Measurements from ENCODE around the gene TLR6. TPM values are rescaled to one million over a fixed set of nuclear protein-coding genes. Genes with fewer than 3 reads are reported as not detected.

TLR6 gene
- total RNA-seq, 4 donors from 2014 or later, result 1.4 to 3.0 (median 1.8) TPM

DNA sequence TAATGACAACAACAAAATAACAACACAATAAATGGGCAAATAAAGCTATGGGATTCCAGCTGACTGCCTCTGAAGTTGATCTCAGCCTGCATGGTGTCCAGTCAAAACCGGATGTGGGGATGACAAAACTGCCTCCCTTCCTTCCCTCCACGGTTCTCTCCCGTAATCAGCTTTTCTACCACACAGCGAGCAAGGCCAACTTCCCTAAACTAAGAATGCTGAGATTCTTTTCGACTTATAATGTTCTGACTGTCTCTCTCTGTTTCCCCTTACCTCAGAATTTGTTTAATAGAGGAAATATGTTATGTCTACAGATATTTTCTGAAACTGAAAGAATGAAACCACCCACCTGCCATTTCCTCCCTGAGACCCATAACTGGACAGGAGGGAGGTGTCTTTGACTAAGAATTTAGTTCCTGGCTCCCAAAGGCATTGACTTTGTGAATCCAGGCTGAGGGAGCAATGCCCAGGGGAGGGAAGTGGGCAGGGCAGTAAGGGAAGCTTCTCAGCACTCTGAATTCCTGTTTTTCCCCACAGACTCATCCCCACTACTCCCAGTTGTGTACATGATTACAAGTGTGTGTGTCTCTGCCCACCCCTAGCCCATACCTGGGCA lies 51.0 kb downstream of the TLR6 start:
- WGBS, 2 donors, result 64 to 67% methylated on average over 5 of the region's 5 CpGs
- Histone ChIP-seq H3K4me3 (replicated peaks in 1 of 3) (no peak overlapping the region), H3K27ac (peak overlapping the region in 1 of 3 donors; percentile 39), H3K4me1 (peaks cover 5 to 12% of the 10 kb centered on the region in 2 donors), H3K36me3 (no peaks in the 10 kb centered on the region), H3K27me3 (no peaks in the 10 kb centered on the region), H3K9me3 (no peaks in the 10 kb centered on the region)
- no peak for DNase-seq
- intact Hi-C loops (cut with DNase I), result no loop called here
- no peak for TF ChIP-seq POLR2A (IDR thresholded peaks at IDR 0.05)

DNA sequence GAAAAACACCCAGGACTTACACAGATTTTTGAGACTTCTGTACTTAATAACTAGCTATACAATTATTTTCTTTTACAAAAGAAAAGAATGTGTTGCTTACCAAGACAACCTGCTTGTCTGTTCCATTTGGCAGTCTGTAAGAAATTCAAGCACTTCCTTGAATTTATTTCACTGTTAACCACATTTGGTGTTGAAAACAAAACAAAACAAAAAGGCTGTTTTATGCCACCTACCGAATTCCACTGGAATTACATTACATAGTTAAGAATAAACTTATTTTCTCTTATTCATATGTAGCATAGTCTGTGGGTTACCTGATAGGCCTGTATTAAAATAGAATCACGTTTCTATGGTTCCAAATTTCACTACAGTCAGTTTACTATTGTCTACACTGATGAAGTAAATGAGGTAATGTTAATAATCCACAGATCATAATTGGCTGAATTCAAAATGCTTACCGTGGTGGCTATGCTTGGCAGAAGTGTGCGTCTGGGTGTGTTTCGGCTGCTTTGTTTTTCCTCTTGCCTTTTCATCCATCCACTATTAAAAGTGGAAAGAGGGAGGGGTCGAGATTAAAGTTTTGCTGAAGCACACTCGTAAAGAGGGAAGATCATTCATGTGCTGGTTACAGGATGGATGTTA lies 51.8 kb downstream of the TLR6 start, which contains the start of gene TLR1:
TLR1 (minus strand) TSS at position 138 of the 642 bp plus-strand sequence. CDS start 5,960 bp downstream, outside the sequence.
- DNase-seq, result no peak

DNA sequence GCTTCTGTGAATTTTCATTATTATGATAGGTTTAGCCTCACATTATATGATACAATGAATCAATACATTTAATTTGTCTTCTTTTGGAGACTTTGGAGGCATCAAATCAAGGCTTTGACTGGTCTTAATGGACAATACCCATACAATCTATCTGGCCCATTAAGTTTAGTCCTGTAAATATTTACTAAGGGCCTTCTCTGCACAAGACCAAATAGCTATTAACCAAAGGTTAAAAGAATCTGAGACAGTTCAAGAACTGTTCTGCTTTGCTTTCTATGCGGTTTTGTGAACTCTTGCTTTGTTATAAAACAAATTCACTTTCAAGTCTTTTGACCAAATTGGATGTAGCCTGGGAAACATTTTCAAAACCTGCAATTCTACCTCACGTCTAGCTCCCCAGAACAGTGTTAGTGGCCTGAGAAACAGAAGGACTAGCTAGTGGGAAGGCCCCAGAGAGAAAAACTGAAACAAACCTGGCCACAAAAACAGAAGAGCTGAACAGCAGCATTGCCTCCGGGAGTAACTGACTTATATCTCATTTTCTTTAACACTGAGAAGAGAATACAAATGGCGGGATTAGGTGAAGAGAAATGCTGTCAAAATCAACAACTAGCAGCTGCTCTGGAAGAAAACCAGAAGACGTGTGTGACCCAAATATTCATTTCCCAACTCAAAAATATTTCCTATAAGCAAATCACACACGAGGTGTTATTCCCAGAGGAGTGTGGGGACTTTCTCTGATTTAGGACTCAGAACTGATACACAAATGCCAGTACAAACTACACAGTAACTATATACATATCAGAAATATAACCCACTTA lies 52.6 kb downstream of the TLR6 start:
- WGBS, 2 donors, result 65 to 66% methylated on average over 6 of the region's 6 CpGs
- no peaks in the 10 kb centered on the region for H3K27me3 ChIP-seq
- H3K27ac ChIP-seq, result peak overlapping the region; percentile 39 to 73 (median 60)
- H3K36me3 ChIP-seq, result no peaks in the 10 kb centered on the region
- intact Hi-C loops (cut with DNase I), result no loop called here
- H3K4me1 ChIP-seq, result peaks cover 5 to 12% of the 10 kb centered on the region in 2 donors
- no peak for DNase-seq
- no peak overlapping the region for H3K4me3 ChIP-seq (replicated peaks in 1 of 3)
- no peaks in the 10 kb centered on the region for H3K9me3 ChIP-seq
- TF ChIP-seq, protein P1, sequence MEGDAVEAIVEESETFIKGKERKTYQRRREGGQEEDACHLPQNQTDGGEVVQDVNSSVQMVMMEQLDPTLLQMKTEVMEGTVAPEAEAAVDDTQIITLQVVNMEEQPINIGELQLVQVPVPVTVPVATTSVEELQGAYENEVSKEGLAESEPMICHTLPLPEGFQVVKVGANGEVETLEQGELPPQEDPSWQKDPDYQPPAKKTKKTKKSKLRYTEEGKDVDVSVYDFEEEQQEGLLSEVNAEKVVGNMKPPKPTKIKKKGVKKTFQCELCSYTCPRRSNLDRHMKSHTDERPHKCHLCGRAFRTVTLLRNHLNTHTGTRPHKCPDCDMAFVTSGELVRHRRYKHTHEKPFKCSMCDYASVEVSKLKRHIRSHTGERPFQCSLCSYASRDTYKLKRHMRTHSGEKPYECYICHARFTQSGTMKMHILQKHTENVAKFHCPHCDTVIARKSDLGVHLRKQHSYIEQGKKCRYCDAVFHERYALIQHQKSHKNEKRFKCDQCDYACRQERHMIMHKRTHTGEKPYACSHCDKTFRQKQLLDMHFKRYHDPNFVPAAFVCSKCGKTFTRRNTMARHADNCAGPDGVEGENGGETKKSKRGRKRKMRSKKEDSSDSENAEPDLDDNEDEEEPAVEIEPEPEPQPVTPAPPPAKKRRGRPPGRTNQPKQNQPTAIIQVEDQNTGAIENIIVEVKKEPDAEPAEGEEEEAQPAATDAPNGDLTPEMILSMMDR (IDR thresholded peaks at IDR 0.05), result no peak
- no peak for TF ChIP-seq POLR2A (IDR thresholded peaks at IDR 0.05)

More for the DNA sequence above, 51.8 kb downstream of the TLR6 start, which contains the start of gene TLR1:
- no peaks in the 10 kb centered on the region for H3K9me3 ChIP-seq
- no peaks in the 10 kb centered on the region for H3K27me3 ChIP-seq
- TF ChIP-seq, protein P1 (IDR thresholded peaks at IDR 0.05), result peak in 4 of 6 experiments; percentile 30 to 69 (median 64)
- TF ChIP-seq POLR2A (IDR thresholded peaks at IDR 0.05), result no peak
- H3K4me3 ChIP-seq (replicated peaks in 1 of 3), result no peak within 1 kb of the TSS
- no peaks in the 10 kb centered on the region for H3K36me3 ChIP-seq
- H3K4me1 ChIP-seq, result peaks cover 5 to 12% of the 10 kb centered on the region in 2 donors
- 48 to 51% methylated on average over 7 of the region's 7 CpGs for WGBS, 2 donors
- intact Hi-C loops (cut with DNase I), result no loop called here
- H3K27ac ChIP-seq, result peak within 1 kb of the TSS; percentile 39 to 73 (median 60)

DNA sequence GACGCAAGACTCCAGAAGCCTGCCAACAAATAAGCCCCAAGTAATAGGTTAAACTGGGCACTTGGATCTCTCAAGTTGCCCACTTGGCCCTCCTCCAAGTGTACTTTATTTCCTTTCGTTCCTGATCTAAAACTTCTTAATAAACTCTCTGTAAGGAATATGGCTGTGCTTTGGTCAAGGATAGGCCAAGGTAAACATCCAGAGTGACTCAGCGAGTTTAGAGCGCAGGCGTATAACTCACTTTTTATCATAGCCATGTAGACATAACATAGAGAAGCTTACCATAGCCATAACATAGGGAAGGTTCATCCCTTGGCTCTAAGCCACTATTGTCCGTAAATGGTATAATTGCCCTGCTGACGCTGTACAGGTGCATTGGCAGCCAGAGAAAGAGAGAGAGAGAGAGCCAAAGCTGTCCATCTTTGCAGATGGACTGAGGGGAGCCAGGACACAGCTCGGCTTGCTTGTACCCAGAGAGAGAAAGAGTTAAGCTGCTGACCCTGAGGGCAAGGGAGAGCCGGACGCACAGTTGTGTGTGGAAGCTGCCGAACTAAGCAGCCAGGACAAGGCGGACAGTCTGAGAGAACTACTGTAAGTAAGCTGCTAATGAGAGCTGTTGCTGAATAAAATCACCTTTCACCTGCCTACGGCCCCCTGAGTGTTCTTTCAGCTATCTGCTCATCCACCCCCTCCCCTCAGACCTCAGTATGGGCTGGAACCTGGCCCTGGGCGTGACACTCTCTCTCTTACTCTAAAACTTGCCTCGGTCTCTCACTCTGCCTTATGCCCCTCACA lies 53.9 kb downstream of the TLR6 start:
- Histone ChIP-seq H3K27me3 (no peaks in the 10 kb centered on the region), H3K27ac (no peak overlapping the region), H3K9me3 (no peaks in the 10 kb centered on the region), H3K4me1 (peaks cover 5 to 12% of the 10 kb centered on the region in 2 donors), H3K4me3 (replicated peaks in 1 of 3) (no peak overlapping the region), H3K36me3 (no peaks in the 10 kb centered on the region)
- no peak for DNase-seq
- TF ChIP-seq POLR2A (IDR thresholded peaks at IDR 0.05), result no peak
- TF ChIP-seq, protein P1 (IDR thresholded peaks at IDR 0.05), result no peak
- WGBS, 2 donors, result 90 to 95% methylated on average over 15 of the region's 15 CpGs
- intact Hi-C loops (cut with DNase I), result no loop called here

DNA sequence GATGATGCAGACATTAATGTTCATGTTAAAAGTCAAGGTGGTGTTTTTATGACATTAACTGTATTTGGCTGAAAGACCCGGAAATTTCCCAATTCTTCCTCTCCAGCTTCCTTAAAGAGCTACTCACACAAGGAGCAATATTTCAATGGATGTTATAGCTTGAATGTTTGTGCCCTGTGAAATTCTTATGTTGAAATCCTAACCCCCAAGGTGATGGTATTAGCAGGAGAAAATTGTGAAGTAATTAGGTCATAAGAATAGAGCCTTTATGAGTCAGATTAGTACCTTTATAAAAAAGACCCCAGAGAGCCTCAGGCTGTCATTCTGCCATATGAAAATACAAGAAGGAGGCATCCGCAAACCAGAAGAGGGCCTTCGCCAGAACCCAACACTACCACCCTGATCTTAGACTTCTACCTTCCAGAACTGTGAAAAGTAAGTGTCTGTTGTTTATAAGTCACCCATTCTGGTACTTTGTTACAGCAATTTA lies 55.6 kb downstream of the TLR6 start:
- H3K36me3 ChIP-seq, result no peaks in the 10 kb centered on the region
- no peak overlapping the region for H3K27ac ChIP-seq
- WGBS, 2 donors, result 87 to 96% methylated on average over 3 of the region's 3 CpGs
- H3K27me3 ChIP-seq, result no peaks in the 10 kb centered on the region
- peaks cover 5 to 11% of the 10 kb centered on the region in 2 donors for H3K4me1 ChIP-seq
- intact Hi-C loops (cut with DNase I), result no loop called here
- no peaks in the 10 kb centered on the region for H3K9me3 ChIP-seq
- TF ChIP-seq, protein P1 (IDR thresholded peaks at IDR 0.05), result no peak
- TF ChIP-seq POLR2A (IDR thresholded peaks at IDR 0.05), result no peak
- DNase-seq, result no peak
- no peak overlapping the region for H3K4me3 ChIP-seq (replicated peaks in 1 of 3)

Measured in thyroid gland (tissue), 4 donors.